Tibial nerve (tissue), 4 donors: ENCODE results near the gene MTURN. TPM values are rescaled to one million over a fixed set of nuclear protein-coding genes. Genes with fewer than 3 reads are reported as not detected.

Experiments used
- DNase-seq, 2 donors: peaks; one replicate each; pipeline ENCODE4 v3.0.0-alpha.2; 2019; ENCODE audit warnings: low spot score in 2 of 2
- H3K27ac ChIP-seq, 4 donors: fragments of 200-600 bp; sonication (generic) in 3 of 4; one replicate each; pipeline ENCODE4 v1.5.1; 2017 to 2019; ENCODE audit warnings: mild to moderate bottlenecking in 1 of 4
- H3K27me3 ChIP-seq, 2 donors: fragments of 200-600 bp; sonication (generic) in 1 of 2; one replicate each; pipeline versions ENCODE4 v1.5.1 to v1.6.0; 2017 to 2019
- H3K36me3 ChIP-seq, 3 donors: fragments of 200-600 bp; sonication (generic); one replicate each; pipeline ENCODE4 v1.5.1; 2018 to 2019
- H3K4me1 ChIP-seq, 4 donors: fragments of 200-600 bp; sonication (generic) in 3 of 4; one replicate each; pipeline ENCODE4 v1.5.1; 2017 to 2019
- H3K4me3 ChIP-seq, 4 donors: fragments of 200-600 bp; sonication (generic) in 3 of 4; one replicate each; pipeline ENCODE4 v1.5.1; 2017 to 2019; ENCODE audit warnings: mild to moderate bottlenecking in 1 of 4, moderate library complexity in 1 of 4
- H3K9me3 ChIP-seq, 4 donors: fragments of 200-600 bp; sonication (generic) in 3 of 4; one replicate each; pipeline ENCODE4 v1.5.1; 2017 to 2019
- EP300 ChIP-seq, 2 donors: sonication (generic); formaldehyde crosslinking; IDR thresholded peaks; one replicate each; pipeline ENCODE4 v1.6.1; 2017; ENCODE audit warnings: antibody characterized with exemption in 2 of 2, mild to moderate bottlenecking in 1 of 2
- POLR2A ChIP-seq, 2 donors: fragments of 450-650 bp; IDR thresholded peaks; one replicate each; pipeline ENCODE4 v1.6.1; 2017; ENCODE audit warnings: antibody characterized with exemption in 2 of 2, mild to moderate bottlenecking in 2 of 2, moderate library complexity in 2 of 2
- WGBS, 2 donors: methylation state at CpG; one replicate each; pipeline ENCODE4 v1.1.5; 2018; 5-methylcytosine and 5-hydroxymethylcytosine counted together
- total RNA-seq, 4 donors: library from RNA; depleted of rRNA; stranded (reverse); fragments of >200 nt; gene quantifications; one replicate each; pipeline ENCODE4 v1.1.0, GENCODE V29; 2016
- TF ChIP-seq, protein P1 (sequence below), 5 experiments: fragments of 200-600 bp in 3 of 5; fragments of 450-650 bp in 2 of 5; sonication (generic) in 3 of 5; IDR thresholded peaks; one replicate each; pipeline ENCODE4 v1.5.1; 2016 to 2019; ENCODE audit warnings: antibody characterized with exemption in 5 of 5, mild to moderate bottlenecking in 3 of 5, moderate library complexity in 2 of 5

Gene MTURN
- total RNA-seq, 4 donors from 2014 or later = 156 to 246 (median 186) TPM

DNA sequence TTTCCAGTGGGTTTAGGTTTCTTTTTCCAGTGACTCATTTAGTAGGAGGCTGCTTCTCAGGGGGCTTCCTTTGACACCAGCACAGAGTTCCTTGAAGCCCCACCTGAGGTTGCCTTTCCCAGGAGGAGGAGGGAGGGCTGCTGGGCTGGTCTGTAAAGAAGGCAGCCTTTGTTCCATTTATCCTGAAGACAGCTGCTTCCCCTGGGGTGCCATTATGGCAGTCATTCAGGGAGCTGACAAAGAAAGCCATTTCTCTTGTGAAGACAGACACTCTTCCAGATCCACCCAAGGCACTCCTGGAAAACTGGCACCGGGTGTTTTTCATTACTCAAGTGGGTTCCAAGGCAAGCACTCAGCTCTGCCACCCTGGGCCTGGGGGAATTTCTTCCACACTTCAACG lies 54.0 kb downstream of the MTURN start:
- TF ChIP-seq, protein P1, sequence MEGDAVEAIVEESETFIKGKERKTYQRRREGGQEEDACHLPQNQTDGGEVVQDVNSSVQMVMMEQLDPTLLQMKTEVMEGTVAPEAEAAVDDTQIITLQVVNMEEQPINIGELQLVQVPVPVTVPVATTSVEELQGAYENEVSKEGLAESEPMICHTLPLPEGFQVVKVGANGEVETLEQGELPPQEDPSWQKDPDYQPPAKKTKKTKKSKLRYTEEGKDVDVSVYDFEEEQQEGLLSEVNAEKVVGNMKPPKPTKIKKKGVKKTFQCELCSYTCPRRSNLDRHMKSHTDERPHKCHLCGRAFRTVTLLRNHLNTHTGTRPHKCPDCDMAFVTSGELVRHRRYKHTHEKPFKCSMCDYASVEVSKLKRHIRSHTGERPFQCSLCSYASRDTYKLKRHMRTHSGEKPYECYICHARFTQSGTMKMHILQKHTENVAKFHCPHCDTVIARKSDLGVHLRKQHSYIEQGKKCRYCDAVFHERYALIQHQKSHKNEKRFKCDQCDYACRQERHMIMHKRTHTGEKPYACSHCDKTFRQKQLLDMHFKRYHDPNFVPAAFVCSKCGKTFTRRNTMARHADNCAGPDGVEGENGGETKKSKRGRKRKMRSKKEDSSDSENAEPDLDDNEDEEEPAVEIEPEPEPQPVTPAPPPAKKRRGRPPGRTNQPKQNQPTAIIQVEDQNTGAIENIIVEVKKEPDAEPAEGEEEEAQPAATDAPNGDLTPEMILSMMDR (IDR thresholded peaks at IDR 0.05) = no peak
- TF ChIP-seq POLR2A (IDR thresholded peaks at IDR 0.05) = no peak
- TF ChIP-seq EP300 (IDR thresholded peaks at IDR 0.05) = no peak
- Histone ChIP-seq H3K4me1 (peaks cover 0 to 28% (median 4%) of the 10 kb centered on the region in 4 donors), H3K27ac (peak overlapping the region in 1 of 4 donors; percentile 32), H3K36me3 (peaks cover 0 to 5% (median 0%) of the 10 kb centered on the region in 3 donors), H3K4me3 (no peak overlapping the region), H3K9me3 (no peaks in the 10 kb centered on the region), H3K27me3 (no peaks in the 10 kb centered on the region)
- WGBS, 2 donors = 66 to 72% methylated on average over 2 of the region's 2 CpGs
- DNase-seq = no peak

- 90 to 99% methylated on average over 4 of the region's 4 CpGs for WGBS, 2 donors
- H3K27ac ChIP-seq = no peak overlapping the region
- H3K4me1 ChIP-seq = peaks cover 0 to 6% (median 0%) of the 10 kb centered on the region in 4 donors
- no peak for DNase-seq
- H3K27me3 ChIP-seq = no peaks in the 10 kb centered on the region
- TF ChIP-seq POLR2A (IDR thresholded peaks at IDR 0.05) (no peak), EP300 (IDR thresholded peaks at IDR 0.05) (no peak)
- TF ChIP-seq, protein P1 (IDR thresholded peaks at IDR 0.05) = no peak
- H3K4me3 ChIP-seq = no peak overlapping the region
- H3K9me3 ChIP-seq = peaks cover 0 to 5% (median 0%) of the 10 kb centered on the region in 4 donors
- peaks cover 0 to 21% (median 0%) of the 10 kb centered on the region in 3 donors for H3K36me3 ChIP-seq
Measured at GRCh38 chr7:30191809-30192208, 57.0 kb downstream of the MTURN start.

GRCh38 chr7:30193336-30193943 lies 58.7 kb downstream of the MTURN start:
- H3K4me1 ChIP-seq = peaks cover 0 to 6% (median 0%) of the 10 kb centered on the region in 4 donors
- H3K27ac ChIP-seq = no peak overlapping the region
- no peak overlapping the region for H3K4me3 ChIP-seq
- H3K36me3 ChIP-seq = peaks cover 0 to 24% (median 0%) of the 10 kb centered on the region in 3 donors
- no peaks in the 10 kb centered on the region for H3K27me3 ChIP-seq
- no peak for DNase-seq
- H3K9me3 ChIP-seq = peaks cover 0 to 5% (median 0%) of the 10 kb centered on the region in 4 donors
- WGBS, 2 donors = 83 to 90% methylated on average over 5 of the region's 5 CpGs
- TF ChIP-seq POLR2A (IDR thresholded peaks at IDR 0.05) (no peak), EP300 (IDR thresholded peaks at IDR 0.05) (no peak)
- TF ChIP-seq, protein P1 (IDR thresholded peaks at IDR 0.05) = no peak

DNA sequence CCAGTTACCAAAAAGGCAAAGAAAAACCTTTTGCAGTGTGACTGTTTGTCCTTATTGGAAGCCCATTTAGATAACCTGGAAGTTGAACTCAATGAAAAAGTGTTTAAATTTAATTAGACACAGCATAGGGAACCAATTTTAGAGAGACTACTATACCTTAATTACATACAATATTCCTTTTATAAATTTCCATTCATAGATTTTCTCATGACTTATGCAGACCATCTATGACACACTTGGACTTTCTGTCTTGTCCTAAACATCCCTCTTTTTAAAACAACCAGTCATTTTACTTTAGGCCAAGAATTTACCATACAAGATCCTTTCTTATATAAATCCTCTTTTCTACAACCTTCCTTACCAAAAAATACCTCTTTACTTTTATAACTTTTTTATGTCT lies 61.6 kb downstream of the MTURN start:
- no peak for TF ChIP-seq EP300 (IDR thresholded peaks at IDR 0.05)
- TF ChIP-seq POLR2A (IDR thresholded peaks at IDR 0.05) = no peak
- TF ChIP-seq, protein P1 (IDR thresholded peaks at IDR 0.05) = no peak
- Histone ChIP-seq H3K27me3 (no peaks in the 10 kb centered on the region), H3K9me3 (peaks cover 0 to 5% (median 0%) of the 10 kb centered on the region in 4 donors), H3K4me1 (peaks cover 0 to 13% (median 7%) of the 10 kb centered on the region in 4 donors), H3K4me3 (no peak overlapping the region), H3K27ac (no peak overlapping the region), H3K36me3 (peaks cover 0 to 21% (median 0%) of the 10 kb centered on the region in 3 donors)
- DNase-seq = no peak

- Histone ChIP-seq H3K9me3 (peaks cover 0 to 5% (median 0%) of the 10 kb centered on the region in 4 donors), H3K27me3 (no peaks in the 10 kb centered on the region), H3K27ac (no peak overlapping the region), H3K4me1 (peaks cover 0 to 23% (median 13%) of the 10 kb centered on the region in 4 donors), H3K4me3 (no peak overlapping the region), H3K36me3 (peaks cover 0 to 19% (median 0%) of the 10 kb centered on the region in 3 donors)
- TF ChIP-seq POLR2A (IDR thresholded peaks at IDR 0.05) (no peak), EP300 (IDR thresholded peaks at IDR 0.05) (no peak)
- TF ChIP-seq, protein P1 (IDR thresholded peaks at IDR 0.05) = no peak
- 100% methylated on average over 1 of the region's 1 CpG for WGBS, 2 donors
- no peak for DNase-seq
Measured at GRCh38 chr7:30197438-30197837, 62.7 kb downstream of the MTURN start.
